Left ventricle myocardium inferior (tissue), 1 donor: Measurements from ENCODE around the gene POLR3A. TPM values are rescaled to one million over a fixed set of nuclear protein-coding genes. Genes with fewer than 3 reads are reported as not detected.

Source experiments
- DNase-seq: peaks from one replicate; pipeline ENCODE4 v3.0.0-alpha.2; 2020
- H3K27ac ChIP-seq: fragments of 200-600 bp; replicated peaks from 2 replicates; pipeline ENCODE4 v1.8.0; 2021
- H3K27me3 ChIP-seq: fragments of 200-600 bp; 2 replicates; pipeline ENCODE4 v1.8.0; 2021; ENCODE audit warnings: low read depth
- H3K36me3 ChIP-seq: fragments of 200-600 bp; 2 replicates; pipeline ENCODE4 v1.8.0; 2021
- H3K4me1 ChIP-seq: fragments of 200-600 bp; 2 replicates; pipeline ENCODE4 v1.8.0; 2021
- H3K4me3 ChIP-seq: fragments of 200-600 bp; 2 replicates; pipeline ENCODE4 v1.8.0; 2021; ENCODE audit warnings: mild to moderate bottlenecking, moderate library complexity
- H3K9me3 ChIP-seq: fragments of 200-600 bp; replicated peaks from 2 replicates; pipeline ENCODE4 v1.8.0; 2021
- CTCF ChIP-seq: fragments of 200-600 bp; IDR thresholded peaks from 2 replicates; pipeline ENCODE4 v1.8.0; 2021; ENCODE audit warnings: antibody characterized with exemption, mild to moderate bottlenecking, borderline replicate concordance
- intact Hi-C: fragments of 100-400 bp; cut with micrococcal nuclease; formaldehyde crosslinking; loops from one replicate; pipeline ENCODE4 v1.11.0; 2022
- total RNA-seq: library from RNA; stranded (reverse); fragmentation: NEBNext Ultra II Directional; extraction: Animal tissue kit (Norgen Biotek cat#: 25700); gene quantifications from one replicate; pipeline ENCODE4 v1.2.1, GENCODE V29; 2021
- donor health status: DM: no; HTN: yes; CAD: no; lungs with severe emphysema.

The POLR3A gene
- total RNA-seq, 1 donor from 2014 or later = 8.2 TPM

DNA sequence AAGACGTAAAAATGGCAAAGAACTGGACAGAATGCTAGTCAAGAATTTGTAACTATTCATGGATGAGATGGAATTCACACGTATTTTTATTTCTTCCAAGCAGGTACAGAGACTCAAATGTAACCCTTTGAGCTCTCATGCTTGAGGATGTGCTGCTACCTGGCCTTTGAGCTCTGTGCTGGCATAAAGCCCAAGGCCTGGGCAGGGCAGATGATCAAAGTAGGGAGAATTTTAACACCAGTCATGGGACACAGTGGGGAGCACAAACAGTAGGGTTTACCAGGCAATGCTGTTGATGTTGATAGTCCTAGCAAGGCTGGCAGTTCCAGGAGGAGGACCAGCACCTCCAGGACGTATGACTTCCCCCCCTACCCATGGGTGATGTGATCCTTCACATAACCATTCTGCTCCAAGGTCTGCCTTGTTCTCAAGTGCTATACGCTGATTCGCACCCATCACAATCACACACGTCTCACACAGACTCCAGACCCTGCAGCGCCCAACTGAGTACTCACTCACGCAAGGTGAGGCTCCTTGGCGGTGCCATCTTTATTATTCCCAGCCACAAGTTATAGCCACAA lies 54.1 kb downstream of the POLR3A start:
- TF ChIP-seq CTCF = no peak
- Histone ChIP-seq H3K27ac (no peak overlapping the region), H3K9me3 (no peaks in the 10 kb centered on the region), H3K4me1 (peaks cover 17% of the 10 kb centered on the region), H3K36me3 (peaks cover 47% of the 10 kb centered on the region), H3K4me3 (no peak overlapping the region), H3K27me3 (no peaks in the 10 kb centered on the region)
- intact Hi-C loops = no loop called here
- no peak for DNase-seq

DNA sequence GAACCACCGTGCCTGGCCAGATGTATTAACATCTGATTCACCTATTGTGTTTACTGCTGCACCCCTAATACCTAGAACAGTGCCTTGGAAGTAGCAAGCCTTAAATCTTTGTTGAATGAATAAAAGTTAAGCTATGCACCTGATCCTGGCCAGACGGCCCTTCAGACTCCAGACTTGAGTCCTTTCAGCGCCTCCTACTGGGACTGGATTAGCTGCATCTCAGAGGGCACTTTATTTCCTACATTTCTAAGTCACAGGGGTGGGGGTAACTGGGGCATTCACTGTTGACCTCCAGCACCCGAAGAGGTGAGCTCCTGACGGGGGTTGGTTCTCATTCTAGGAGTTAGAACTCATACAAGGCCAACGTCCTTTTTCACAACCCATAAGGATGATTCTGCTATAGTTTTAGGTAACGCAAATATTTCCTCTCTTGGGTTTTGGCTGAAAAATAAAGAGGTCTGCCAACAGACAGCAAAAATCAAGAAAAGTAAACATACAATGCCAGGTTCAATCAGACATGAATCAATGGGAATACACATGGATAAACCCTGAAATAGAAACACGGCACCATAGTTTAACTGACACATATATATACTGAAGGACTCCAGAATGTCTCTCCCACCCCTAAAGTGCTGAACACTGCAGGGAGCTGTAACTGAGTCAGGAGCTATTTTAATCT lies 54.8 kb downstream of the POLR3A start:
- TF ChIP-seq CTCF = no peak
- no peak for DNase-seq
- no peak overlapping the region for H3K27ac ChIP-seq
- no peaks in the 10 kb centered on the region for H3K9me3 ChIP-seq
- intact Hi-C loops = no loop called here
- no peaks in the 10 kb centered on the region for H3K27me3 ChIP-seq
- no peak overlapping the region for H3K4me3 ChIP-seq
- peaks cover 40% of the 10 kb centered on the region for H3K36me3 ChIP-seq
- H3K4me1 ChIP-seq = peaks cover 17% of the 10 kb centered on the region

GRCh38 chr10:77973276-77973675 lies 56.0 kb downstream of the POLR3A start:
- no peaks in the 10 kb centered on the region for H3K9me3 ChIP-seq
- TF ChIP-seq CTCF = no peak
- no peak overlapping the region for H3K27ac ChIP-seq
- H3K27me3 ChIP-seq = no peaks in the 10 kb centered on the region
- no peak overlapping the region for H3K4me3 ChIP-seq
- intact Hi-C loops = no loop called here
- DNase-seq = no peak
- H3K36me3 ChIP-seq = peaks cover 28% of the 10 kb centered on the region
- H3K4me1 ChIP-seq = peaks cover 17% of the 10 kb centered on the region

- Histone ChIP-seq H3K36me3 (peaks cover 16% of the 10 kb centered on the region), H3K4me3 (no peak overlapping the region), H3K27ac (no peak overlapping the region), H3K9me3 (no peaks in the 10 kb centered on the region), H3K4me1 (peaks cover 17% of the 10 kb centered on the region), H3K27me3 (no peaks in the 10 kb centered on the region)
- no peak for TF ChIP-seq CTCF
- DNase-seq = no peak
- intact Hi-C loops = no loop called here
Observed at GRCh38 chr10:77972148-77972547, 57.2 kb downstream of the POLR3A start.

- H3K27ac ChIP-seq = peak overlapping the region; percentile 73
- no peaks in the 10 kb centered on the region for H3K9me3 ChIP-seq
- H3K27me3 ChIP-seq = no peaks in the 10 kb centered on the region
- peaks cover 17% of the 10 kb centered on the region for H3K4me1 ChIP-seq
- TF ChIP-seq CTCF = no peak
- H3K36me3 ChIP-seq = peaks cover 13% of the 10 kb centered on the region
- intact Hi-C loops = no loop called here
- H3K4me3 ChIP-seq = no peak overlapping the region
- no peak for DNase-seq
Observed at GRCh38 chr10:77971804-77972144, 57.5 kb downstream of the POLR3A start.
